Caco-2 (cell line): ENCODE measurements around the gene GUCD1. TPM values are rescaled to one million over a fixed set of nuclear protein-coding genes. Genes with fewer than 3 reads are reported as not detected.

Experiments
- BruUV-seq: library from RNA; stranded (reverse); fragments of 400-500 nt; replicated peaks from 2 replicates; lab custom pipeline; 2021; lab: Mats Ljungman, UMichigan
- CTCF ChIA-PET: fragments of 300-600 bp; sonication (Branson Sonifier 250); formaldehyde crosslinking; loops from one replicate; lab custom pipeline; 2022; ENCODE audit warnings: antibody characterized with exemption; lab: Charles Lee
- POLR2A ChIA-PET: fragments of 300-600 bp; sonication (Branson Sonifier 250); formaldehyde crosslinking; loops from one replicate; lab custom pipeline; 2022; ENCODE audit warnings: antibody characterized with exemption; lab: Charles Lee
- DNase-seq, 2 experiments: peaks; one replicate each; pipeline versions ENCODE4 v3.0.0 to v3.0.0-alpha.2; 2020 to 2022
- H3K27me3 ChIP-seq: replicated peaks from 2 replicates; pipeline ENCODE4 v1.6.0; 2011; ENCODE audit warnings: low read length; ENCODE audit not compliant: control insufficient read depth, insufficient read depth
- H3K36me3 ChIP-seq: 2 replicates; pipeline ENCODE4 v1.5.1; 2011; ENCODE audit warnings: low read length; ENCODE audit not compliant: control insufficient read depth, insufficient read depth
- H3K4me1 ChIP-seq: fragments of 250-450 bp; sonication (Bioruptor Pico); 2 replicates; pipeline ENCODE4 v1.5.1; 2020; ENCODE audit warnings: mild to moderate bottlenecking
- H3K4me3 ChIP-seq: 2 replicates; pipeline ENCODE4 v1.5.1; 2011; ENCODE audit warnings: low read depth, mild to moderate bottlenecking, control low read depth, low read length
- H3K9me3 ChIP-seq: fragments of 250-450 bp; sonication (Bioruptor Pico); 2 replicates; pipeline ENCODE4 v1.5.1; 2020; ENCODE audit warnings: mild to moderate bottlenecking, moderate library complexity
- H3K27ac Mint-ChIP-seq: one replicate; pipeline ENCODE4 v1.8.0; 2022; ENCODE audit warnings: mixed read lengths; ENCODE audit not compliant: unreplicated experiment
- H3K27me3 Mint-ChIP-seq: one replicate; pipeline ENCODE4 v1.8.0; 2022; ENCODE audit warnings: mixed read lengths; ENCODE audit not compliant: insufficient read depth, unreplicated experiment
- H3K36me3 Mint-ChIP-seq: one replicate; pipeline ENCODE4 v1.8.0; 2022; ENCODE audit warnings: mild to moderate bottlenecking, mixed read lengths; ENCODE audit not compliant: insufficient read depth, unreplicated experiment
- H3K4me1 Mint-ChIP-seq: one replicate; pipeline ENCODE4 v1.8.0; 2022; ENCODE audit warnings: low read depth, mixed read lengths; ENCODE audit not compliant: unreplicated experiment
- H3K4me3 Mint-ChIP-seq: one replicate; pipeline ENCODE4 v1.8.0; 2022; ENCODE audit warnings: mild to moderate bottlenecking, moderate library complexity, mixed read lengths; ENCODE audit not compliant: unreplicated experiment
- H3K9me3 Mint-ChIP-seq: one replicate; pipeline ENCODE4 v1.8.0; 2022; ENCODE audit warnings: mixed read lengths; ENCODE audit not compliant: unreplicated experiment
- CTCF ChIP-seq, 2 experiments: fragments of 200-600 bp in 1 of 2; IDR thresholded peaks; 1 replicate in 1 of 2; 2 replicates in 1 of 2; pipeline versions ENCODE4 v1.5.1 to v1.8.0; 2011 to 2022; ENCODE audit warnings: antibody characterized with exemption in 1 of 2, control low read depth in 1 of 2, inconsistent platforms in 1 of 2, low read depth in 1 of 2, low read length in 1 of 2, mild to moderate bottlenecking in 1 of 2, moderate library complexity in 1 of 2; ENCODE audit not compliant: insufficient read depth in 1 of 2, severe bottlenecking in 1 of 2, unreplicated experiment in 1 of 2
- intact Hi-C: fragments of 100-400 bp; cut with micrococcal nuclease; formaldehyde crosslinking; loops from one replicate; pipeline ENCODE4 v1.10.0; 2022; ENCODE audit not compliant: unreplicated experiment
- total RNA-seq: library from RNA; stranded (reverse); gene quantifications from 2 replicates; pipeline ENCODE4 v1.2.3, GENCODE V29; 2022

Gene GUCD1
- total RNA-seq, 1 experiment from 2014 or later = 127 TPM

- Mint-ChIP-seq H3K36me3 (no peaks in the 10 kb centered on the region), H3K9me3 (no peaks in the 10 kb centered on the region), H3K4me1 (no peaks in the 10 kb centered on the region), H3K27me3 (no peaks in the 10 kb centered on the region), H3K27ac (no peak overlapping the region), H3K4me3 (no peak overlapping the region)
- Histone ChIP-seq H3K9me3 (no peaks in the 10 kb centered on the region), H3K4me3 (no peak overlapping the region), H3K27me3 (no peaks in the 10 kb centered on the region), H3K36me3 (no peaks in the 10 kb centered on the region), H3K4me1 (peaks cover 10% of the 10 kb centered on the region)
- no peak for TF ChIP-seq CTCF (IDR thresholded peaks at IDR 0.05; ENCODE audit: insufficient read depth in 1 of 2, low read depth in 1 of 2, low read length in 1 of 2, severe bottlenecking in 1 of 2, unreplicated experiment in 1 of 2)
- POLR2A ChIA-PET = no interaction called here
- intact Hi-C loops = no loop called here
- DNase-seq = no peak
- no TSS peak for BruUV-seq
- CTCF ChIA-PET = no interaction called here
Observed at GRCh38 chr22:24595863-24596262, 40.9 kb upstream of the GUCD1 start.

GRCh38 chr22:24595228-24595627 is 40.3 kb upstream of the GUCD1 start:
- H3K4me3 Mint-ChIP-seq = no peak overlapping the region
- Histone ChIP-seq H3K4me3 (no peak overlapping the region), H3K9me3 (no peaks in the 10 kb centered on the region), H3K4me1 (peaks cover 10% of the 10 kb centered on the region), H3K36me3 (no peaks in the 10 kb centered on the region), H3K27me3 (no peaks in the 10 kb centered on the region)
- intact Hi-C loops = no loop called here
- POLR2A ChIA-PET = no interaction called here
- no peaks in the 10 kb centered on the region for H3K4me1 Mint-ChIP-seq
- no peaks in the 10 kb centered on the region for H3K27me3 Mint-ChIP-seq
- H3K27ac Mint-ChIP-seq = no peak overlapping the region
- DNase-seq = no peak
- no peaks in the 10 kb centered on the region for H3K36me3 Mint-ChIP-seq
- BruUV-seq = no TSS peak
- CTCF ChIA-PET = no interaction called here
- no peaks in the 10 kb centered on the region for H3K9me3 Mint-ChIP-seq
- no peak for TF ChIP-seq CTCF (IDR thresholded peaks at IDR 0.05; ENCODE audit: insufficient read depth in 1 of 2, low read depth in 1 of 2, low read length in 1 of 2, severe bottlenecking in 1 of 2, unreplicated experiment in 1 of 2)

GRCh38 chr22:24594569-24595120 is 39.7 kb upstream of the GUCD1 start:
- Mint-ChIP-seq H3K27me3 (no peaks in the 10 kb centered on the region), H3K27ac (no peak overlapping the region), H3K36me3 (no peaks in the 10 kb centered on the region), H3K4me3 (no peak overlapping the region), H3K9me3 (no peaks in the 10 kb centered on the region), H3K4me1 (no peaks in the 10 kb centered on the region)
- no peaks in the 10 kb centered on the region; the same call in 1 of the 2 replicates for H3K36me3 ChIP-seq
- CTCF ChIA-PET = no interaction called here
- peaks cover 10% of the 10 kb centered on the region for H3K4me1 ChIP-seq
- H3K4me3 ChIP-seq = no peak overlapping the region
- intact Hi-C loops = no loop called here
- POLR2A ChIA-PET = no interaction called here
- DNase-seq = no peak
- no peaks in the 10 kb centered on the region for H3K9me3 ChIP-seq
- H3K27me3 ChIP-seq = no peaks in the 10 kb centered on the region
- TF ChIP-seq CTCF (IDR thresholded peaks at IDR 0.05; ENCODE audit: insufficient read depth in 1 of 2, low read depth in 1 of 2, low read length in 1 of 2, severe bottlenecking in 1 of 2, unreplicated experiment in 1 of 2) = no peak
- no TSS peak for BruUV-seq
